Measurements from ENCODE around the gene RPE65. TPM values are rescaled to one million over a fixed set of nuclear protein-coding genes. Genes with fewer than 3 reads are reported as not detected.
"Not testable (repeated sequence)": the region's sequence is repeated elsewhere in the genome, so short reads cannot be mapped to it uniquely, and the experiment has no call there.

The RPE65 gene
- not detected in 2 replicates for total RNA-seq (2014; rRNA removed; shearing (Covaris generic); ENCODE audit: low replicate concordance)

DNA sequence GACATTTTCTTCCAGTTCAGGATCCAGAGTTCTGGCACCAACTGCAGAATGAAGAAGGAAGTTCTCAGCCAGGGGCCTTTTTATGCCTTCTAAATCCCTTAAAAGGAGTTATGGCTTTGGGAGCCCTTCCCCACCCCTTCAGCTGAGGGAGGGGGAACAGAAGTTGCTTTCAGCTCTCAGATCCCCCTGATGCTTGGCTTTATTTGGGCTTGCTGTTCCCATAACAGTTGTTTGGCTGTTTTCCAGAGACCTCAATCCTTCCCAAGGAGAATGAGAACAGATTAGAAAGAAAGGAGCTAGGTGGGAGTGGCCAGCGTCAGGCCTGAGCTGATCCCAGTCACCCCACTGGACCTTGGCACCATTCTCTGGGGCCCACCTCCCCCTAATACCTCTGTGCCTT is at the start of gene RPE65:
Gene RPE65, minus strand, starts transcription at position 54 of the 400 bp plus-strand sequence. Its CDS starts 49 bp downstream, at position 5.
- Histone ChIP-seq H3K36me3 (ENCODE audit: insufficient read depth, low read length) (no peaks in the 10 kb centered on the region), H4K20me1 (ENCODE audit: insufficient read depth, low read depth, low read length) (no peaks in the 10 kb centered on the region), H3K4me1 (ENCODE audit: low read length) (no peaks in the 10 kb centered on the region), H3K4me2 (ENCODE audit: low read depth, low read length, poor library complexity, severe bottlenecking) (no peak within 1 kb of the TSS), H3K4me3 (ENCODE audit: low read length) (no peak within 1 kb of the TSS), H3K9ac (ENCODE audit: low read length) (no peak within 1 kb of the TSS), H3K27ac (ENCODE audit: low read length) (no peak within 1 kb of the TSS), H3K9me2 (replicated peaks; ENCODE audit: insufficient read depth, low read length) (no peaks in the 10 kb centered on the region), H3K9me3 (ENCODE audit: low read length) (no peaks in the 10 kb centered on the region), H2AFZ (ENCODE audit: low read length) (no peak within 1 kb of the TSS), H3K27me3 (ENCODE audit: low read length) (no peaks in the 10 kb centered on the region; the same call in 1 of the 2 replicates), H3K79me2 (ENCODE audit: low read length) (no peaks in the 10 kb centered on the region)
- no peak for DNase-seq

GRCh38 chr1:68497358-68497698 is 47.6 kb upstream of the RPE65 start:
- Histone ChIP-seq H3K4me3 (ENCODE audit: low read length) (peak overlapping the region; percentile 96), H3K9me3 (ENCODE audit: low read length) (no peaks in the 10 kb centered on the region), H3K27ac (ENCODE audit: low read length) (no peak overlapping the region), H2AFZ (ENCODE audit: low read length) (peak overlapping the region; percentile 91), H3K27me3 (ENCODE audit: low read length) (no peaks in the 10 kb centered on the region), H3K4me2 (ENCODE audit: low read depth, low read length, poor library complexity, severe bottlenecking) (peak overlapping the region; percentile 82), H3K4me1 (ENCODE audit: low read length) (peaks cover 17% of the 10 kb centered on the region), H3K9ac (ENCODE audit: low read length) (peak overlapping the region; percentile 90), H4K20me1 (ENCODE audit: insufficient read depth, low read depth, low read length) (no peaks in the 10 kb centered on the region), H3K9me2 (replicated peaks; ENCODE audit: insufficient read depth, low read length) (no peaks in the 10 kb centered on the region), H3K79me2 (ENCODE audit: low read length) (peaks cover 43% of the 10 kb centered on the region), H3K36me3 (ENCODE audit: insufficient read depth, low read length) (peaks cover 24% of the 10 kb centered on the region)
- no peak for DNase-seq

GRCh38 chr1:68496680-68497357 is 47.1 kb upstream of the RPE65 start, which contains the start of gene DEPDC1:
Gene DEPDC1 (minus strand): TSS chr1:68497082. CDS start chr1:68496999, 83 bp downstream.
- H3K4me1 ChIP-seq (ENCODE audit: low read length) = peaks cover 17% of the 10 kb centered on the region
- peak within 1 kb of the TSS; percentile 73 for H3K27ac ChIP-seq (ENCODE audit: low read length)
- H2AFZ ChIP-seq (ENCODE audit: low read length) = peak within 1 kb of the TSS; percentile 91
- no peaks in the 10 kb centered on the region for H3K9me2 ChIP-seq (replicated peaks; ENCODE audit: insufficient read depth, low read length)
- DNase-seq = peak; percentile 96
- no peaks in the 10 kb centered on the region for H3K27me3 ChIP-seq (ENCODE audit: low read length)
- H3K36me3 ChIP-seq (ENCODE audit: insufficient read depth, low read length) = peaks cover 29% of the 10 kb centered on the region
- peak within 1 kb of the TSS; percentile 90 for H3K9ac ChIP-seq (ENCODE audit: low read length)
- H4K20me1 ChIP-seq (ENCODE audit: insufficient read depth, low read depth, low read length) = no peaks in the 10 kb centered on the region
- H3K79me2 ChIP-seq (ENCODE audit: low read length) = peaks cover 48% of the 10 kb centered on the region
- peak within 1 kb of the TSS; percentile 82 for H3K4me2 ChIP-seq (ENCODE audit: low read depth, low read length, poor library complexity, severe bottlenecking)
- no peaks in the 10 kb centered on the region for H3K9me3 ChIP-seq (ENCODE audit: low read length)
- H3K4me3 ChIP-seq (ENCODE audit: low read length) = peak within 1 kb of the TSS; percentile 96

GRCh38 chr1:68495968-68496679 is 46.4 kb upstream of the RPE65 start:
- peak overlapping the region; percentile 73 for H3K27ac ChIP-seq (ENCODE audit: low read length)
- peaks cover 34% of the 10 kb centered on the region for H3K36me3 ChIP-seq (ENCODE audit: insufficient read depth, low read length)
- peaks cover 54% of the 10 kb centered on the region for H3K79me2 ChIP-seq (ENCODE audit: low read length)
- H3K4me1 ChIP-seq (ENCODE audit: low read length) = peaks cover 17% of the 10 kb centered on the region
- H4K20me1 ChIP-seq (ENCODE audit: insufficient read depth, low read depth, low read length) = no peaks in the 10 kb centered on the region
- no peaks in the 10 kb centered on the region for H3K9me2 ChIP-seq (replicated peaks; ENCODE audit: insufficient read depth, low read length)
- H3K4me2 ChIP-seq (ENCODE audit: low read depth, low read length, poor library complexity, severe bottlenecking) = peak overlapping the region; percentile 82
- peak overlapping the region; percentile 85 for H2AFZ ChIP-seq (ENCODE audit: low read length)
- peak; percentile 53 for DNase-seq
- H3K27me3 ChIP-seq (ENCODE audit: low read length) = no peaks in the 10 kb centered on the region
- peak overlapping the region; percentile 90 for H3K9ac ChIP-seq (ENCODE audit: low read length)
- peak overlapping the region; percentile 96 for H3K4me3 ChIP-seq (ENCODE audit: low read length)
- H3K9me3 ChIP-seq (ENCODE audit: low read length) = no peaks in the 10 kb centered on the region

DNA sequence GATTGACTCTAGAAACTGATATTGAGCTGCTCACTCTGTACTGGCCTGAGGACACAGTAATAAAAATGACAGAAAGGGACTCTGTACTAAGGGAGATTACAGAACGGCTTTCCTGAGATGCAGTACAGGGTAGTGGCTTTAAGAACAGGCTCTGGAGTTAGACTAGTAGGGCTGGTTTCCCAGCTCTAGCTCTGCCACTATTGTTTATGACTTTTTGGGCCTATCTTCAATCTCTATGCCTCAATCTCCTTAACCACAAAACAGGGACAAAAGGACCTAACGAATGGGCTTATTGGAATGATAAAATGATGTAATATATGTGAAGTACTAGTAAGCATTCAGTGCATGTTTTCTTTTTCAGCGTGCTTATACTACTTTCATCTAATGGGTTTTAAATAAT is 45.8 kb upstream of the RPE65 start:
- Histone ChIP-seq H3K36me3 (ENCODE audit: insufficient read depth, low read length) (peaks cover 40% of the 10 kb centered on the region), H4K20me1 (ENCODE audit: insufficient read depth, low read depth, low read length) (no peaks in the 10 kb centered on the region), H3K4me1 (ENCODE audit: low read length) (peaks cover 17% of the 10 kb centered on the region), H2AFZ (ENCODE audit: low read length) (no peak overlapping the region), H3K79me2 (ENCODE audit: low read length) (peaks cover 60% of the 10 kb centered on the region), H3K4me2 (ENCODE audit: low read depth, low read length, poor library complexity, severe bottlenecking) (peak overlapping the region; percentile 82), H3K27me3 (ENCODE audit: low read length) (no peaks in the 10 kb centered on the region), H3K9ac (ENCODE audit: low read length) (peak overlapping the region; percentile 90), H3K9me2 (replicated peaks; ENCODE audit: insufficient read depth, low read length) (no peaks in the 10 kb centered on the region), H3K4me3 (ENCODE audit: low read length) (peak overlapping the region; percentile 96), H3K27ac (ENCODE audit: low read length) (peak overlapping the region; percentile 73), H3K9me3 (ENCODE audit: low read length) (no peaks in the 10 kb centered on the region)
- peak; percentile 46 for DNase-seq

- DNase-seq = no peak
- Histone ChIP-seq H3K4me1 (ENCODE audit: low read length) (peaks cover 17% of the 10 kb centered on the region), H3K4me2 (ENCODE audit: low read depth, low read length, poor library complexity, severe bottlenecking) (no peak overlapping the region), H3K9ac (ENCODE audit: low read length) (no peak overlapping the region), H2AFZ (ENCODE audit: low read length) (no peak overlapping the region), H3K9me2 (replicated peaks; ENCODE audit: insufficient read depth, low read length) (no peaks in the 10 kb centered on the region), H3K27me3 (ENCODE audit: low read length) (no peaks in the 10 kb centered on the region), H4K20me1 (ENCODE audit: insufficient read depth, low read depth, low read length) (no peaks in the 10 kb centered on the region), H3K36me3 (ENCODE audit: insufficient read depth, low read length) (peaks cover 60% of the 10 kb centered on the region), H3K79me2 (ENCODE audit: low read length) (peaks cover 74% of the 10 kb centered on the region), H3K27ac (ENCODE audit: low read length) (no peak overlapping the region), H3K9me3 (ENCODE audit: low read length) (no peaks in the 10 kb centered on the region), H3K4me3 (ENCODE audit: low read length) (no peak overlapping the region)
Measured at GRCh38 chr1:68493193-68493592, 43.4 kb upstream of the RPE65 start.

GRCh38 chr1:68492255-68492654 is 42.5 kb upstream of the RPE65 start:
- H3K27ac ChIP-seq (ENCODE audit: low read length); H3K9me2 ChIP-seq (replicated peaks; ENCODE audit: insufficient read depth, low read length); DNase-seq; H2AFZ ChIP-seq (ENCODE audit: low read length); H3K4me2 ChIP-seq (ENCODE audit: low read depth, low read length, poor library complexity, severe bottlenecking); H3K27me3 ChIP-seq (ENCODE audit: low read length); H3K4me3 ChIP-seq (ENCODE audit: low read length); H3K9ac ChIP-seq (ENCODE audit: low read length); H4K20me1 ChIP-seq (ENCODE audit: insufficient read depth, low read depth, low read length); H3K9me3 ChIP-seq (ENCODE audit: low read length): not testable (repeated sequence)
- Histone ChIP-seq H3K36me3 (ENCODE audit: insufficient read depth, low read length) (peaks cover 69% of the 10 kb centered on the region), H3K79me2 (ENCODE audit: low read length) (peaks cover 80% of the 10 kb centered on the region), H3K4me1 (ENCODE audit: low read length) (peaks cover 11% of the 10 kb centered on the region)

DNA sequence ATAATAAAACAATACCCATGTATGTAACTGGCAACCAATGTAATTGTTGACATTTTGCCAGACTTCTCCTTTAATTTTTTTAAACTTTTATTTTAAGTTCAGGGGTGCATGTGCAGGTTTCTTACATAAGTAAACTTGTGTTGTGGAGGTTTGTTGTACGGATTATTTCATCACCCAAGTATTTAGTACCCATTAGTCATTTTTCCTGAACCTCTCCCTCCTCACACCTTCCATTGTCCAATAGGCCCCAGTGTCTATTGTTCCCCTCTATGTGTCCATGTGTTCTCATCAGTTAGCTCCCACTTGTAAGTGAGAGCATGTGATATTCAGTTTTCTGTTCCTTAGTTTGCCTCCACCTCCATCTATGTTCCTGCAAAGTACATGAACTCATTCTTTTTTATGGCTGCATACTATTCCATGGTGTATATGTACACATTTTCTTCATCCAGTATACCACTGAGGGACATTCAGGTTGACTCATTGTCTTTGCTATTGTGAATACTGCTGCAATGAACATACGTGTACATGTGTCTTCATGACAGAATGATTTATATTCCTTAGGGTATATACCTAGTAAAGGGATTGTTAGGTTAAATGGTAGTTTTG is 40.4 kb upstream of the RPE65 start:
- Histone ChIP-seq H3K9me3 (ENCODE audit: low read length) (no peaks in the 10 kb centered on the region), H3K9ac (ENCODE audit: low read length) (no peak overlapping the region), H3K4me1 (ENCODE audit: low read length) (peaks cover 2% of the 10 kb centered on the region), H3K27me3 (ENCODE audit: low read length) (no peaks in the 10 kb centered on the region), H3K27ac (ENCODE audit: low read length) (no peak overlapping the region), H4K20me1 (ENCODE audit: insufficient read depth, low read depth, low read length) (no peaks in the 10 kb centered on the region), H2AFZ (ENCODE audit: low read length) (no peak overlapping the region), H3K36me3 (ENCODE audit: insufficient read depth, low read length) (peaks cover 85% of the 10 kb centered on the region), H3K79me2 (ENCODE audit: low read length) (peaks cover 70% of the 10 kb centered on the region), H3K4me3 (ENCODE audit: low read length) (no peak overlapping the region), H3K4me2 (ENCODE audit: low read depth, low read length, poor library complexity, severe bottlenecking) (no peak overlapping the region), H3K9me2 (replicated peaks; ENCODE audit: insufficient read depth, low read length) (no peaks in the 10 kb centered on the region)
- no peak for DNase-seq

Measured in Karpas-422 (cell line).